ENCODE measurements around the gene DCDC2C. TPM values are rescaled to one million over a fixed set of nuclear protein-coding genes. Genes with fewer than 3 reads are reported as not detected.

Gene DCDC2C
- total RNA-seq, 1 donor from 2014 or later: not detected

- TF ChIP-seq CTCF (conservative IDR thresholded peaks at IDR 0.05): no peak
- Mint-ChIP-seq H3K27ac (no peak overlapping the region), H3K4me1 (ENCODE audit: unreplicated experiment) (no peaks in the 10 kb centered on the region), H3K36me3 (no peaks in the 10 kb centered on the region), H3K27me3 (peaks cover 14% of the 10 kb centered on the region), H3K4me3 (no peak overlapping the region), H3K9me3 (no peaks in the 10 kb centered on the region)
- DNase-seq (ENCODE audit: extremely low spot score, unreplicated experiment): peak; percentile 29
These were observed 21.8 kb upstream of the DCDC2C start for GRCh38 chr2:3681625-3682024.

GRCh38 chr2:3682811-3683210, 20.6 kb upstream of the DCDC2C start:
- Mint-ChIP-seq H3K9me3 (no peaks in the 10 kb centered on the region), H3K36me3 (no peaks in the 10 kb centered on the region), H3K27me3 (peaks cover 21% of the 10 kb centered on the region), H3K4me1 (ENCODE audit: unreplicated experiment) (no peaks in the 10 kb centered on the region), H3K27ac (no peak overlapping the region), H3K4me3 (no peak overlapping the region)
- DNase-seq (ENCODE audit: extremely low spot score, unreplicated experiment): no peak
- no peak for TF ChIP-seq CTCF (conservative IDR thresholded peaks at IDR 0.05)

DNA sequence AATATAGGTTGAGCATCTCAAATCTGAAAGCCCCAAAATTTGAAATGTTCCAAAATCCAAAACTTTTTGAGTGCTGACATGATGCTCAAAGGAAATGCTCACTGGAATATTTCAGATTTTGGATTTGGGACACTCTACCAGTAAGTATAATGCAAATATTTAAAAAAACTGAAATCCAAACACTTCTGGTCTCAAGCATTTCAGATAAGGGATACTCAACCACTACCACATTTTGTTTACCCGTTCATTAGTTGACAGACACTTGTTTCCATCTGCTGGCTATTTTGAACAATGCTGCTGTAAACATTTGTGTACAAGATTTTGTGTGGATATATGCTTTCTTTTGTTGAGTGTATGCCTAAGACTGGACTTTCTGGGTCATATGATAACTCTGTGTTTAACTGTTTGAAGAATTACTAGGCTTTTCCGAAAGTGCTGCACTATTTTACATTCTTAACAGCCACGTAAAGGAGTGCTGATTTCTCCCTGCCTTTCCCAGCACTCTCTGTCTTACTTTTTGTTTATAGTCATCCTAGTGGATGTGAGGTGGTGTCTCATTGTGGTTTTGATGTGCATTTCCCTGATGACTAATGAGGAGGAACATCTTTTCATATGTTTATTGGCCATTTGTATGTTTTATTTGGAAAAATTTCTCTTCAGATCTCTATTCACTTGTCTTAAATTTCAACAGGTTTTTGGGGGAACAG, 19.5 kb upstream of the DCDC2C start:
- no peaks in the 10 kb centered on the region for H3K36me3 Mint-ChIP-seq
- H3K4me1 Mint-ChIP-seq (ENCODE audit: unreplicated experiment): no peaks in the 10 kb centered on the region
- no peak overlapping the region for H3K27ac Mint-ChIP-seq
- no peak overlapping the region for H3K4me3 Mint-ChIP-seq
- TF ChIP-seq CTCF (conservative IDR thresholded peaks at IDR 0.05): no peak
- no peaks in the 10 kb centered on the region for H3K9me3 Mint-ChIP-seq
- no peak for DNase-seq (ENCODE audit: extremely low spot score, unreplicated experiment)
- peaks cover 14% of the 10 kb centered on the region for H3K27me3 Mint-ChIP-seq

- no peak for TF ChIP-seq CTCF (conservative IDR thresholded peaks at IDR 0.05)
- Mint-ChIP-seq H3K27ac (no peak overlapping the region), H3K36me3 (no peaks in the 10 kb centered on the region), H3K4me3 (no peak overlapping the region), H3K9me3 (no peaks in the 10 kb centered on the region), H3K27me3 (peaks cover 17% of the 10 kb centered on the region), H3K4me1 (ENCODE audit: unreplicated experiment) (no peaks in the 10 kb centered on the region)
- no peak for DNase-seq (ENCODE audit: extremely low spot score, unreplicated experiment)
These were observed 13.2 kb upstream of the DCDC2C start for GRCh38 chr2:3689998-3690748.

- H3K4me1 Mint-ChIP-seq (ENCODE audit: unreplicated experiment): no peaks in the 10 kb centered on the region
- no peaks in the 10 kb centered on the region for H3K9me3 Mint-ChIP-seq
- no peak for DNase-seq (ENCODE audit: extremely low spot score, unreplicated experiment)
- peaks cover 17% of the 10 kb centered on the region for H3K27me3 Mint-ChIP-seq
- H3K36me3 Mint-ChIP-seq: no peaks in the 10 kb centered on the region
- no peak overlapping the region for H3K4me3 Mint-ChIP-seq
- peak; percentile 72 for TF ChIP-seq CTCF (conservative IDR thresholded peaks at IDR 0.05)
- H3K27ac Mint-ChIP-seq: no peak overlapping the region
These were observed 11.0 kb upstream of the DCDC2C start for GRCh38 chr2:3692375-3692774.
